ENCODE results near the gene CRHBP. TPM values are rescaled to one million over a fixed set of nuclear protein-coding genes. Genes with fewer than 3 reads are reported as not detected.

The CRHBP gene
- 1.0 TPM in 1 of 2 replicates, not detected in the other for total RNA-seq

GRCh38 chr5:76952795-76953536 lies at the start of gene CRHBP:
Gene CRHBP, plus strand, starts transcription at chr5:76953045. Its CDS starts 90 bp downstream, at chr5:76953135.

Small RNA genes lying within 50 kb of the gene (small RNA-seq; reads per million reads assigned to genes)
- gene RNU6ATAC36P (ENCODE audit: low replicate concordance), result not detected

Other genes starting within 250 kb of the CRHBP start
- 87.3 and 145 TPM in 2 replicates for gene F2R, start 236.9 kb upstream of the CRHBP start, total RNA-seq
- 86.4 and 209 TPM in 2 replicates for gene F2RL1, start 134.0 kb upstream of the CRHBP start, total RNA-seq
- gene S100Z, start 103.0 kb upstream of the CRHBP start, total RNA-seq, result 0.14 and 0.66 TPM in 2 replicates
- 18.6 and 23.5 TPM in 2 replicates for gene AGGF1, start 77.4 kb downstream of the CRHBP start, total RNA-seq
- 0.29 and 0.44 TPM in 2 replicates for gene ZBED3, start 134.2 kb downstream of the CRHBP start, total RNA-seq

All from placental pericyte (primary cell).